CD4-positive, alpha-beta T cell treated with Interleukin-15 for 1 hour (primary cell): ENCODE measurements around the gene MLPH.

ENCODE experiments used
- DNase-seq: peaks from one replicate; pipeline ENCODE4 v3.0.0-alpha.2; 2020

The MLPH gene

DNA sequence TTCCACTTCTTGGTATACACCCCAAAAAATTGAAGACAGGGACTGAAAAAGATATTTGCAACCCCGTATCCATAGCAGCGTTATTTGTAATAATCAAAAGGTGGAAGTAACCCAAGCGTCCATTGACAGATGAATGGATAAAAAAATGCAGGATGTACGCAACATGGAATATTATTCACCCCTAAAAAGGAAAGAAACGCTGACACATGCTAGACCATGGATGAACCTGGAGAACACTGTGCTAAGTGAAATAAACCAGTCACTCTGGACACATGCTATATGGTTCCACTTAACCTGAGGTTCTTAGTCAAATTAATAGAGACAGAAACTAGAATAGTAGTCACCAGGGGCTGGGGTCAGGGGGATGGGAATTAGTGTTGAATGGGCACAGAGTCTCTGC is 40.7 kb downstream of the MLPH start:
- DNase-seq: no peak

DNA sequence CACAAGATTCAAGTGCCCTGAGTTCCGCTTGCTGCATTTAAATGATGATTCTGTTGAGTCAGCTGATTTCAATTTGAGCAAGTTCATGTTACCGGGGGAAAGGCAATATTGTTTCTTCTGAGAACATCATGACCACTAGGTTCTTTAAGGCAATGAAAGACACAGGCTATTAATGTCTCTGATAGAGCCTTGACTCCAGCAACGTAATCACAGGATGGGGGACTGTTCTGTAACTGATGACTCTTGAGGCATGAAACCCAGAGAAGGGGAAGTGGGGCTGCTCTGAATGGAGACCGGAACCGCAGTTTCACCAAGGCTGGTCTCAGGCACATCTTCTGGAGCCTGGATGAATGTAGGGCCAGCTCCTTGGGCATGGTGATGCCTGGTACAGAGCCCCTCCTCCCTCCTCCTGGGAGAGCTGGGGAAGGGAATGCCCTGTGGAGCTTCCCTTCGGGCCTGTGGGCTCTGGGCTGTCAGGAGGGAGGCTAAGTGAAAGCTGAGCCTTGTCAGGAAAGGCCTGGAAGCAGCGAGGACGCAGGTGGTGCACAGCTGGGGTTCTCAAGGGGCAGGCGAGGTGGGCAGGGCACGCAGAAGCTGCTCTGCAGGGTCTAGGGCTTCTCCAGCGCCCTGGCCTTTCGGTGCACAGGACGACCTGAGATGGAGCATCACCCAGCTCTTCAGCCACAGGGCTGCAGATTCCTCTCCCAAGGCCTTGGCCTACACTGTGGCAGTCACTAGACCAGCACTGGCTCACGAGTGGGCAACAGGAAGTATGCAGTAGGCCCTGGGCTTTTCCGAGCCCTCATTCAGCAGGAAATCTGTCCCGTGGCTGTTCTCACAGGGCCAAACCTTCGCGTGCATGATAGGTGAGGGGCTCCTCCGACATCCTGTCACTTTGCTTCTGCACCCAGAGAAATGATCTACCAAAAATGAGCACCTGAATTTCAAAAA is 42.7 kb downstream of the MLPH start:
- peak; percentile 25 for DNase-seq

DNA sequence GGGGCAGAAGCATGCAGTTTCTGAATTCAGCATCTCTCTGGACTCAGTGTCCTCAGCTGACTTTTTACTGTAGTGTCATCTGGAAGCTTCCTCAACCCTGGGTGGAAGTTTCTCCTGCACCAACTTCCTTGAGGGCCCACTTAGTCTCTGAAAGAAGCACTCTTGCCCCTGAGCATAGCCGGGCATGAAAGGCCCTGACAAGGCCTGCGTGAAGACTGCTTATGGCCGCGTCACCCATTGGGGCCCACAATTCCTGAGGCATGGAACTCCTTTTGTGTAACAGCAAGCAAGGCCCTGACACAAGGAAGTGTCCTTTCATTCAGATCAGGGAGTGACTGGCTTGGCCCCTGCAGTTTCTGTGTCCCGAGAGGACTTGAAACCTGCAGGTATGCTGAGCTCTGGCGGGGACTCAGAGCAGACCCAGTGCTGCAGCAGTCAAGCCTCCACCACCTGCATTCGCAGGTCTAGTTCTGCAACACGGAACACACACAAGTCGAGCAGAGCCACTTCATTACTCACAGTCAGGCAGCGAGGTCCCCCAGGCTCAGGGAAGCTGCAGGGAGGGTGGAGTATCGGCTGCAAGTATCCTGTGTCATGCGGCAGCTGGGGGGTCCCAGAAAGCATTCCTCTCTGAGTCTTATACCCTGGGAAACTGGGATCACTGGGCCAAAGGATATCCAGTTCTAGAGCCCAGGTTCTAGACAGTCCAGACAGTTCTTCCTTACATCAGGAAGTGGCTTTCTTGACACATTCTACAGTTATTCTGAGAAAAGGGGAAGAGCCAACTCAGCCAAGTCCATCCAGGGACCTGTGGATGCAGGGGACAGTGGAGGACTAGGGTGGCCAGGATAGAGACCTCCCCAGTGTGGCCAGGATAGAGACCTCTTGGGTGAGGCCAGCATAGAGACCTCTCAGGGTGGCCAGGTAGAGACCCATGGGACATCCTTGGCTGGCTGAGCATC is 43.7 kb downstream of the MLPH start:
- no peak for DNase-seq

DNA sequence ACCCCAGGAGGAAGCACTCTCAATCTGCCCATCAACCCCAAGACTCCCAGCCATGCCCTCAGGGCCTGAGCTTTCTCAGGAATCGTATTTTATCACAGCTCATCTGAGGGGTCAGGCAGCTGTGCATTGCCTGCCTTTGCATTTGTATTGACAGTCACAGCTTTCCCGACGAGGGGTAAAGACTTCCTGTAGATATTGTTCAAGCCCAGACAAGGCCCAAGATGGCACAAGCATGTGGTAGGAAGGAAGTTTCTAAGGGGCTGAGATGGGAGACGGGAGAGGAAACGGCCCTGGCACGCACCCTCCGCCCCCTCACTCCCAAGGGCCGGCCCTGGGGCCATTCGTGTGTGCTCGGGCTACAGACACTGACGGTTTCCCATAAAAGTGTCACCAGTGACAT is 45.1 kb downstream of the MLPH start:
- DNase-seq: no peak

GRCh38 chr2:237533668-237534161 is 46.7 kb downstream of the MLPH start:
- no peak for DNase-seq

GRCh38 chr2:237534380-237534779 is 47.3 kb downstream of the MLPH start:
- DNase-seq: no peak

- DNase-seq: no peak
Measured at GRCh38 chr2:237535385-237536082, 48.5 kb downstream of the MLPH start.

DNA sequence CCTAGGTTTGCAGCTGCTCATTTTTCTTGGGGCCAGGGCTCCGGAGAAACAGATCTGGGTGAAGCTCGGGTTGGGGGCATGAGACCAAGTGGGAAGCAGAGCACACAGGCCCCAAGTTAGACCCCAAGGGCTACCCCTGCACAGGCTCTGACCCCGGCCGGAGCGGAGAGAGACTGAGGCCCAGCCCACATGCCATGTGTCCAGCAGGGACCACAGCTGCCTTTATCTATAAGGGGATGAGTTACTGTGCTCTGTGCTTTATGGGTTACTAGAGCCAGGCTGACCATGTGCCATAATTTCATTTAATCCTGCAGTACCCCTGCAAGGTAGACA is 49.0 kb downstream of the MLPH start:
- DNase-seq: no peak

GRCh38 chr2:237536617-237537016 is 49.6 kb downstream of the MLPH start:
- no peak for DNase-seq

GRCh38 chr2:237538001-237538720 is 51.1 kb downstream of the MLPH start:
- no peak for DNase-seq

DNA sequence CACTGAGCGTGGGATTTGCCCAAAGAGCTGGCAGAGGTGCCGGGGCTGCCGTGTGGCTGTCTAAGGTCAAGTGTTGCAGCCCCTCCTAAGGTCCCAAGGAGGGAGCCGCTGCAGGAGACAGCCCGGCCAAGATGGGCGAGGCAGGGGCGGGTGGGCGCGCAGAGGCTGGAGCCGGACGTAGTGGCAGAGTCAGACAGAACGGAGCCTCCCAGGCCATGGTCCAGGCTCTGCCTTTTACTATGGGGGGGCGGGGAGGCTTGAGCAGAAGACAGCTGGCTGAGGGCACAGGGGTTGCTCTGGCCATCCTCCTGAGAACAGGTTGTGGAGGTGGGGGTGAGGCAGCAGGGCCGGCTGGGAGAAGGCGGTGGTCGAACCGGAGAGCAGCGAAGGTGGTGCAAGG is 51.9 kb downstream of the MLPH start:
- no peak for DNase-seq

DNA sequence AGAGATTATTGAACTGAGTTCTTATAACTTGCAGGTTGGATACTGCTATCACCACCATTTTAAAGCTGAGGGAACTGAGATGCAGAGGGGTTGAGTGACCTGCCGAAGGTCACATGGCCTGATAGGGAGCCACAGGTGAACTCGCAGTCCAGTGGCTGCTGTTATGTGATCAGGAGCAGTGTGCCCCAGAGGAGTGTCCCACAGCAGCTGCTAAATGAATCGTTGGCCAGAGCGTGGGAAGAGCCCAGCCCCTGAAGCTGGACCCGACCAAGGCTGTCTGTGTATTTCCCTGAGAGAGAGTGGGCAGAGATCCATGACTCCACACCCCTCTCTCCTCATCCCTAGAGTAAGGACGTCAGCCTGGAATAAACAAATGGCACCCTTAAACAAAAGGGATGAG is 52.6 kb downstream of the MLPH start:
- no peak for DNase-seq

- no peak for DNase-seq
Measured at GRCh38 chr2:237540223-237540775, 53.2 kb downstream of the MLPH start.

DNA sequence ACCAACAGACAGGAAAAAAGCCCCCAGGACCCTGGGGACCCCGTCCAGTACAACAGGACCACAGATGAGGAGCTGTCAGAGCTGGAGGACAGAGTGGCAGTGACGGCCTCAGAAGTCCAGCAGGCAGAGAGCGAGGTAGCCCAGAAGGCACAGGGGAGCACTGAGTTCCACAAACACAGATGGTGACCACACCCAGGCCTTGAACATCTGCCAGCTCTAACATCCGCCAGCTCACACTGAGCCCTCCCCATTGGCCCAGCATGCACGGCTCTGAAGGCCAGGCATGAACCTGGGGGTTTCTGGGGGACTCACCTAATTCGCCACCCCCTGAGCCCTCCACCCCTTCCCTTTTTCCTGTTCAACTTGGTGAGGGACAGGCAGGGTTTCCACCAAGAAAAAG is 53.8 kb downstream of the MLPH start:
- no peak for DNase-seq

DNA sequence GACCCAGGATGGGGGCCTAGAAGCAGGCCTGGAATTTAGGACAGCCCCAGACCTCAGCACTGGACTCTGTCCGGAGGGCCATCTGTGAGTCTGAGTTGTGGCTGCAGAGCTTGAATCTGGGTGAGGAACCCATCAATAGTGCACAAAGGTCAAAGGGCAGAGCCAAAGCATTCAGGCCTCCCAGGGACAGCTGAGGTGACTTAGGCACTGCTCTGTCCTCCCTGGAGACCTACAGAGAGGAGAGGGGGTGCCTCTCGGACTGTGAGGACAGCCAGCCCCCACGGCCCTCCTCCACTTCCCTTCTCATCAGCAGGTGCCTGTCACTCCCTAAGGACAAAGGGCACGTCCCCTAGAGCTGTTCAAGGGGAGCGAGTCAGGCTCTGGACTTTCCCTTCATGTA is 54.2 kb downstream of the MLPH start:
- no peak for DNase-seq

DNA sequence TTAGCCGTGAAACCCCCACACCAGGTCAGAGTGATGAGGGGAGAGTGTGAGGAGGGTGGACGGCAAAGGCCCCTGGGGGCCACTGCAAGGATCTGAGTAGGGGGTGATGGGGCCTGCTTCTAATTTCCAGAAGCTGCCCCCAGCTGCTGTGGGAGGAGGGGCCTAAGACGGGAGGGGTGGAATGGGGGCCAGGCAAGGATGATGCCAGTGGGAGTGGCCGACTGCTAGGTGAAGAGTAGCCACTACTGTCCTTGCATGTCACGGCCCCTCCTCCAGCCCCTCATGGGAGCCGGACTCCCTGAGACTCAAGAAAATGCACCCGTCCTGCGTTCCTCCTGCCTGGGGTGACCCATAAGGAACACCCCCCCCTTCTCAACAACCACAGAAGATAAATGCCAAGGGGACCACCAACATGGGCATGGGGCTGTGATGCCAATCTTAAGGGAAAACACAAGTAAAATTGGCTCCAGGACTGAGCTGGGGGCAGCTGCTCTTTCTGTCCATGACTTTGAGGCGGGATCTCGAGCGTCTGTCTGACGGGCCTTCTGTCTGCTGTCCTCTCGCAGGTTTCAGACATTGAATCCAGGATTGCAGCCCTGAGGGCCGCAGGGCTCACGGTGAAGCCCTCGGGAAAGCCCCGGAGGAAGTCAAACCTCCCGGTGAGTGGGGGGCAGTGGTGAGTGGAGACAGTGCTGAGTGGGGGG is 55.1 kb downstream of the MLPH start:
- DNase-seq: no peak

DNA sequence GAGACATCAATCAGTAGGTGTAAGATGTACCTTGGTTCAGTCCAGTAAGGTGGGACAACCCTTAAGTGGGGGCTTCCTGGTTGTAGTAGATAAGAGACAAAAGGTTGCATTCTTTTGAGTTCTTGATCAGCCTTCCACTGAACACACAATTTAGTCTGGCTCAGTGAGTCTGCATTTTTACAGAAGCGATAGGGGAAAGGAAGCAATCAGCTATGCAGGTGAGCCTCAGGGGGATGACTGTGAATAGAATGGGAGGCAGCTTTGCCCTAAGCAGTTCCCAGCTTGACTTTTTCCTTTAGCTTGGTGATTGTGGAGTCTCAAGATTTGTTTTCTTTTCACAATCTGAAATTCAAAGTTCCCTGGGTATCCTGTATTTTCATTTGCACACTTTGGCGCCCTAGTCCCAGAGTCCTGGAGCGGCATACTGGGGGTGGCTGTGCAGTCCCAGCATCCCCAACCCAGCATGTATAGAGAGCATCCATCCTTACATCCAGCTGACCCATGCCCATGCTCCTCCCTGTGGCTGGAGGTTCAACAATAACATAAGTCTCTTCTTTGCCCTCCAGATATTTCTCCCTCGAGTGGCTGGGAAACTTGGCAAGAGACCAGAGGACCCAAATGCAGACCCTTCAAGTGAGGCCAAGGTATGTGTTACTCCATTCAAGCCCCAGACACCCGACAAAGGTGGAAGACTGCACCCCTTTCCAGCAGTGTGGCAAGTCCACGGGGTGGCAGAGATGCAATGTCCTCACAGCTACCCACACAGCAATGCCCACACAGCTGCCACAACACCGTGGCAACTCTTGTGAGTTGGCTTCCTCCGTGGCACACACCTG is 59.2 kb downstream of the MLPH start:
- DNase-seq: no peak

GRCh38 chr2:237546876-237547395 is 59.9 kb downstream of the MLPH start:
- no peak for DNase-seq

DNA sequence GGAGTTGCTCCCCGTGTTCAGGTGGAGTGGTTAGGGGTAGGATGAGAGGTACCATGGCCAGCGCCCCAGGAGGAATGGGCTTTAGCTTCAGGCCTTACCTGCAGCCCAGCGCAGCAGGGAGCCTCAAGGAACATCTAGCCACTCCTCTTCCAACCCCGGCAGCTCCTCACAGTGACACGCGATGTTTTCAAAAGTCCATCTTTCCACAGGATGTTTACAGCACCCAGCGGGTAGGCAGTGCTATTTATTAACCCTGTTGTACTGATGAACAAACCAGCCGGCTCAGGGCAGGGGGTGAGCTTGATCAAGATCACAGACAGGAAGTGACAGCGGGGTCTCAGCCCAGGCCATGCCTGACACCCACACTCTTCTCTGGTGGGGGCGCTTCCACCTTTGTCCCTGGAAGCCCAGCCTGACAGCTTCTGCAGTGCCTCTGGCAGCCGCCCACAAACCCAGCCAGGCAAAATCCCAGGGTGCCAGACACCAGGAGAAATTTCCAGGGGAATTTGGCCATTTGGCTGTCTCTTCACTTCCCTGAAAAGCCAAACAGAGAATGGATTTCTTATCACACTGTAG is 60.9 kb downstream of the MLPH start:
- DNase-seq: no peak

DNA sequence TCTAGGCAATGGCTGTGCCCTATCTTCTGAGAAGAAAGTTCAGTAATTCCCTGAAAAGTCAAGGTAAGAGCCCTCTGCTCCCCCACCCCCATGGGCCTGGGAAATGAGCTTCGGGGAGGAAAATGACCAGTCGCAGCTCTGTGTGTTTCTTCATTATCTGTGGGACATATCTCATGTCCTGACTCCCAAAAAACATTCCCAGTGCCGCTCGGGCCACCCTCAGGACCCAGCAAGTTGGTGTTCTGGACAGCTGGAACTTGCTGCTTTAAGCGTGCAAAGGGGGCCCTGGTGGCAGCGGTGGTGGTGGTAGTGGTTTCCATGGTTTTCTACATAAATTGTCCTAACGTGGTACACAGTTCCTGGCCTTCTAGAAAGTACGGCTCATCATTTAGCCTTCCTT is 62.2 kb downstream of the MLPH start:
- DNase-seq: no peak
